Stimulated activated CD4-positive, alpha-beta T cell treated with anti-CD3 and anti-CD28 coated beads, Interleukin-4, amount 100 ng/mL, for 24 hours (primary cell): ENCODE measurements around the gene IMPA2.
"Not testable (repeated sequence)": the region's sequence is repeated elsewhere in the genome, so short reads cannot be mapped to it uniquely, and the experiment has no call there.

Source experiments
- DNase-seq: peaks from one replicate; pipeline ENCODE4 v3.0.0-alpha.2; 2020

IMPA2 gene

DNA sequence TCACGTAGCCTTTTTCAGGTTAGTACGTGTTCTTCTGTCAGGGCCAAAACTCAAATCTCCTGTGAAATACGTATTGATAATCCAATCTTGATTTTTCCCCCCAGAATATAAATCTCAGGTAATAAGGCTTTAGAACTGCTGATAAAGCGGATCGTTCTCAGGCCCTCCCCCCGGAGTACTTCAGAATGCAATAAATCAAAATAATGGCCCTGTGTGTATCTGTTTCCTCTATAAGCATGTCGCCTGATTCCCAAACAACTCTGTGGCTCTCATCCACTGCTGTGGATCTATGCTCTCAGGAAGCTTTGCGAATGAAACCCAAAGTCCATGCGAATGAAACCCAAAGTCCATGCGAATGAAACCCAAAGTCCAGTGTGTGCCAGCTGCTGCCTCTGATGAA lies 49.4 kb downstream of the IMPA2 start:
- DNase-seq: no peak

DNA sequence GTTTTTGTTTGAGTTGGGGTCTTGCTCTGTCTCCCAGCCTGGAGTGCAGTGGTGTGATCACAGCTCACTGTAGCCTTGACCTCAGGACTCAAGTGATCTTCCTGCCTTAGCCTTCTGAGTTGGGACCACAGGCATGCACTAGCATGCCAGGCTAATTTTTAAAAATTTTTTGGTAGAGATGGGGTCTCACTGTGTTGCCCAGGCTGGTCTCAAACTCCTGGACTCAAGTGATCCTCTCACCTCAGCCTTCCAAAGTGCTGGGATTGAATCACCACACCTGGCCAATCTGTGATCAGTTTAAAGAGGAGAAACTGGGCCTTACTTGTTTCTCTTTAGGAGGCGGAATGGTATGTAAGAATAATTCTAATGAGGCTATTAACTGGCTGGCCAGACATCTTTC lies 49.9 kb downstream of the IMPA2 start:
- no peak for DNase-seq

GRCh38 chr18:12031846-12032245 lies 50.5 kb downstream of the IMPA2 start:
- DNase-seq: no peak

GRCh38 chr18:12032786-12033642 lies 51.7 kb downstream of the IMPA2 start:
- no peak for DNase-seq

- DNase-seq: no peak
Measured at GRCh38 chr18:12033643-12034025, 52.3 kb downstream of the IMPA2 start.

DNA sequence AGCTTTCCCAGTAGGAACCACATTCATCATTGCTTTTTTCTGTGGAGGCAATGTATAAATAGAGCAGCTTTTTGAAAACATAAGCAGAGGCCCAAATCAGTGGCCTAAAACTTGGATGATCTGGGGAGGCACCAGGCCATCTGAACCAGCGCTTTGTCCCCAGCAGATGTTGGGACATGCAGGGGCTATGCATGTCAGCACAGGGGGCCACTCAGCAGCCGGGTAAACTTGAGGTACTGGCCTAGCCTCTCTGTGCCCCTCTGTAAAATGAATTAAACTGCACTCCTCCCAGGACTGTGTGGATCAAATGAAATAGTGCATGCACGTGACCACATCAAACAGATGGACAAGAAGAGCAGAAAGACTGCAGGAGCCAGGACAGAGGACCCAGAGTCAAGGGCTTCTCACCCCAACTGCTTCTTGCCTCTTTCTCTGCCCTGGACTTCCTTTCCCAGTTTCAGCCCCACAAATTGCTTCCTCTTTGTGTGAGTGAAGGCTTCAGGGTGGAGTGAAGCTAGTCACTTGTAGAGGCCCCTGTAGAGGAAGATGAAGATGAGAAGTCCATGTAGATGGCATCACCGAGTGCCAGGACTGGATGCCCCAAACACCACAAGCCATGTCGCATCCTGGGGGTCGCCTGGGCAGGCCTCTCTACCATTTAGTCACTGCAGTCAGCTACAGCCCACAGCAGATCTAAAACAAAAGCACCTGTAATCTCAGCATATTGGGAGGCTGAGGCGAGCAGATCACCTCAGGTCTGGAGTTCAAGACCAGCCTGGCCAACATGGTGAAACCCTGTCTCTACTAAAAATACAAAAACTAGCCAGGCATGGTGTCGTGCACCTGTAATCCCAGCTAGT lies 53.2 kb downstream of the IMPA2 start:
- no peak for DNase-seq

GRCh38 chr18:12035481-12035880 lies 54.2 kb downstream of the IMPA2 start:
- DNase-seq: no peak

DNA sequence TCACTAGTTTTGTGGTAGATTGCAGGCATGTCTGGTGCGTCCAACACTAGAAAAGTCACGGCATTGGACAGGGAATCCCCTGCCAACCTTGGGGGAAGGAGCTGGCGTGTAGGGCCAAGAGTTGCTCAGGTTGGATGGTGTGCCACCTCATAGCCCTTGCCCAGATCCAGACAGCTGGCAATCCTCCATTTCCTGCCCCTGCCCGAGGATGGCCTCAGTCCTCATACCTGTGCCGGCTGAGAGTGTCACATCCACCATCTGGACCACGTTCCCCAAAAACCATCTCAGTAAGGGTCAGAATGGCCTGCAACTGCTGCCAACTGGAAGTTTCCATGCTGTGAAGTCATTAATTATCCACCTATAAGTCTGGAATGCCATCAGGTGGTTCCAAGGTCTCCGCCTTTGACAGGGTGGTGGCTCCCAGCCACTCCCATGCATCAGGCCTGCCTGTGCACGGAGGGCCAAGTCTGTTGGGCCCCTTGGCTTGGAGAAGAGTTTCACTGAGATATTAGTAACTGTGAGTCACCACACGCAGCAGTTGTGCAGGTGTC lies 55.0 kb downstream of the IMPA2 start:
- DNase-seq: no peak

DNA sequence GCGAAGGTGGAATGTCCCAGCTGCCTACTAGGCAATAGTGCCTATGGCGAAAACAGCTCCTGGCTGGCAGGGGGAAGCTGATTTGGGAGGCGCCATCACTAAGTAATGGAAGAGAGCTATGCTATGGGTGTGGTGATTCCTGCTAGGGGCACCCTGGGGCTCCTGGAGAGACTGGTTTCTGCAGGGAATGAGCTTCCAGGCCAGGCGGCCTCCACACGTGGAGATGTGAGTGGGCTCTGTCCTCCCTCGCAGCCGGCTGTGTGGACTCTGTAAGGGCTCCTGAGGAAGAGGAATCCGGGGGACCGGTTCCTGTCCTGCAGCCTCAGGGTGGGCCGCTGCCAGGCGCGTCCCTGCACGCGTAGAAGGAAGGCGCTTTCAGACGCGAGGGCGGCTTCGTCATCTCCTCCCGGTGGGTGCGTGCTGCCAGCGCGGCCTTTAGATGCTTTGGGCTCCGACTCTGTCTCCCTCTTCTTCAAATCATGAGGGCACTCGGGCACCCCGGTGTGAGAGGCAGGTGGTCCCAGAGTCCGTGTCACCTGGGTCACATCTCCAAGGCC lies 56.9 kb downstream of the IMPA2 start:
- peak; percentile 32 for DNase-seq

DNA sequence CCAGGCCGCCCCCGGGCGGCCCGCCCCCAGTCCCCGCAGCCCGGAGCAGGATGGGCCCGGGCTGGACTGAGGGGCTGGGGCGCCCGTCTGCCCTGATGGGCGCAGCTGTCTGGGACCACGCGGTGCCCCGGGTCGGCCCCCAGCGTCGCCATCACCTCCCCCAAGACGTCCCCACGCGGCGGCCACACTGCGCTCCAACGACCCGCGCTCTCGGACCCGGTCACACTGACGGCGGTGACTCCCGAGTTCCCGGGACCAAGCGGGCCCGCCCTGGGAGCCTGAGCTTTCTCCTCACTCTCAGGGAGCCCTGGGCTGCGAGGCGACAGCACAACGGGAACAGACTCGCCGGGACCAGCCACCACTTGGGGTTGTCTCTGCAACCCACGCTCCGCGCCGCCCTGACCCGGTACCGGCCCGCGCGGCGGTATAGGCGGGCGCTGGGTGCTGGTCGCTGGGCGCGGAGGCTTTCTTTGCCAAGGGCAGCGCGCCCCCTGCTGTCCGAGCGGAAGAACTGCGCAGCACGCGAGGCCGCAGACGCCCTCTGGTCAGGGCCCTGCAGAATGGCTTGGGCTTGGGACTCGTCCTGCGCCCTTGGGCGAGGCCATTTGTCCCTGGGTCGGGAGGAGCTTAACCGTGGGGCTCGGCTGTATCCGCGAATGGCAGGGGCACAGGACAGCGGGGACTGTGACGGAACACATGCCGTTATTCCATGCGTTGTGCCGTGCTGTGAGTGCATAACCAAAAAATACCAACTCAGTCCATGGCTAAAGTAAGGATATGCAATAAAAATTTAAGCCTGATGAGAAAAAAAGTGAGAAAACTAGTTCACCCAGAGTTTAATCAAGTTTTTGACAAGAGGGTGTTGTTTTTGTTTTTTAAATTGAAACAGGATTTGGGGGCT lies 57.6 kb downstream of the IMPA2 start:
- peak; percentile 75 for DNase-seq

DNA sequence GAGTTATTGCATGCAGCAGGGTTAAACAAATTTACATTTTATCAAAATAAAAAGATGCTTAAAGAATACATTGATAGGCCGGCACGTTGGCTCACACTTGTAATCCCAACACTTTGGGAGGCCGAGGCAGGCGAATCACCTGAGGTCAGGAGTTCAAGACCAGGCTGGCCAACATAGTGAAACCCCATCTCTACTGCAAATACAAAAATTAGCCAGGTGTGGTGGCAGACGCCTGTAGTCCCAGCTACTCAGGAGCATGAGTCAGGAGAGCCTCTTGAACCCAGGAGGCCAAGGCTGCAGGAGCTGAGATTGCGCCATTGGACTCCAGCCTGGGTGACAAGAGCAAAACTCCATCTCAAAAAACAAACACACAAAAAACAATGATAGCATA lies 58.2 kb downstream of the IMPA2 start:
- not testable (repeated sequence) for DNase-seq

DNA sequence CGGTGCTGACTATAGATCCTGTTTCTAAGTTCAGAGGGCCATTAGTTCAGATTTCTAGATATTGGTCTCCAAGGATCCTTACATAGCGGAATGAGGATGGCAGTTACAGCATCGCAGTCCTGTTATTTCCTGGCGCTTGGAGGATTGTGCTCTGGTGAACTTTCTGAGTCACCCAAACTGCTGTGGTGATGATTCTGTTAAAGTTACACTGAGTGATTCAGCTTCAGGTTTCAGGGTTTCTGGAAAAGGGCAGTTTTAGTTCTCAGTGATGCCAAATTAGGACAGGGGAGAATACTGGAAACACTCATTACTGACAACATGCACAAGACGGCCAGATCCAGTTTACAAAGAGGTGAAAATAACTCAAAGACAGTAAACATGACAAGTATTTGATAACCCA lies 60.3 kb downstream of the IMPA2 start:
- no peak for DNase-seq

DNA sequence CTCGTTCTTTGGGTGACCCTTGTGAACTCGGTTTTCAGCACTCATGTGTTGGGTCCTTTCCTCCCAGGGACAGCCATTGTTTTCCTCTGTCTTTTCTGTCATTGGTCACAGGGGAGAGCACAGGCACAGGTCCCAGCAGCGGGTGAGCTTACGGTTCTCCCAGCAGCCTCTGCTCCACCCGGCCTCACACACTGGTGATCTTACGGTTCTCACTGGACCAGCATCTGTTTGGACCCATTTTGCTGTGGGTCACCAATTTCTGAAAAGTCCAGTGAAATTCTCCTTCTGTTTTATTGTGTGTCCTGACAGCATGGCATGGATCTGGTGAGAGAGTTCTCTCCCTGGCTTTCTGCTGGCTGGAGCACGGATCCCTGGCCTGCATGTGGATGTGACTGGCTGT lies 62.5 kb downstream of the IMPA2 start:
- DNase-seq: no peak

- no peak for DNase-seq
Measured at GRCh38 chr18:12044591-12044990, 63.3 kb downstream of the IMPA2 start.

- no peak for DNase-seq
Measured at GRCh38 chr18:12046046-12046750, 64.9 kb downstream of the IMPA2 start.

GRCh38 chr18:12046751-12047335 lies 65.5 kb downstream of the IMPA2 start:
- no peak for DNase-seq

DNA sequence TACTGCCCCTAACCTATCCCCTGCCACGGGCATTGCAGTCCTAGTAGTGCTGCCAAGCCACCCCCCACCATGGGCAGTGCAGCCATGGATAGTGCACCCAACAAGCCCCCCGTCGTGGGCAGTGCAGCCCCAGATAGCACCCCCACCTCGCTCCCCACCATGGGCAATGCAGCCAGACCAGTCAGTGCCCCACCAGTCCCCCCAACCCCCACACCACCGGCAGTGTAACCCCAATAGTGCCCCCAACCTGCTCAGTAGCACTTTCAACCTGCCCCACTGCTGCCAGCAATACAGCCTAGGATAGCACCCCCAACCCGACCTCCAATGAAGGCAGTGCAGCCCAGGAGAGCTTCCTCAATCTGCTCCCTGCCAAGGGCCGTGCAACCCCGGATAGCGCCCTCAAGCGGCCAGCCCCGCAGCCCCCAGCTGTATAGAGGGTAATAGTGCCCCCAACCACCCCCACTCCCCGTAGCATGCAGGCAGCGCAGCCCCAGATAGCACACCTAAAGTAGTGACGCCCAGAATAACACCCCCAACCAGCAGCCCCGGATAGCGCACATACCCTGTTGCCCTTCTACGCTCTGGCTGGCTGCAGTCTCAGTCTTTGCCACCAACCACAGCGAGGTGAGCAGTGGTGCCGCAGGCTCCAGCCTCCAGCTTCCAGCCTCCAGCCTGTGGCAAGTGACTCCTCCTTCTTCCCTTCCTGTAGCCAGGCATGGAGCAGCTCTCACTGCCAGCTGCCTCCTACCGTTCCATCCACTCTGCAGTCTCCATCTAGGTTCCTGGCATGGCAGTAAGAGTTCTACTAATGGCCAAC lies 66.9 kb downstream of the IMPA2 start:
- DNase-seq: no peak

DNA sequence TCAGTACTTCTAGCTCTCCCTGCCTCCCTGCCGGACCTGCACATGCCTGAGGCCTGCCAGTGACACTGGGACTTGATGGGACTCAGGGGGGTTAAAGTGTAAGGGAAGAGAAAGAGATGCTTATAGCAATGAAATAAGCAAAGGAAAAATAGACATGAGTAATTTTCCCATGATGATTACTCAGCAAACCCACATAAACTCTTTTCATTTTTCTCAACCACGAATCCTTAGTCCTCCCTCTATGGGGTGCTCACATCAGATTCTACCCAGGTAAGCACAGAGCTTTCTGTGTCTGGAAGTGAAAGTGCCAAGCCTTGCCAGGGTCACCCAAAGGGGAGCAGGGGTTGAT lies 67.5 kb downstream of the IMPA2 start:
- no peak for DNase-seq

DNA sequence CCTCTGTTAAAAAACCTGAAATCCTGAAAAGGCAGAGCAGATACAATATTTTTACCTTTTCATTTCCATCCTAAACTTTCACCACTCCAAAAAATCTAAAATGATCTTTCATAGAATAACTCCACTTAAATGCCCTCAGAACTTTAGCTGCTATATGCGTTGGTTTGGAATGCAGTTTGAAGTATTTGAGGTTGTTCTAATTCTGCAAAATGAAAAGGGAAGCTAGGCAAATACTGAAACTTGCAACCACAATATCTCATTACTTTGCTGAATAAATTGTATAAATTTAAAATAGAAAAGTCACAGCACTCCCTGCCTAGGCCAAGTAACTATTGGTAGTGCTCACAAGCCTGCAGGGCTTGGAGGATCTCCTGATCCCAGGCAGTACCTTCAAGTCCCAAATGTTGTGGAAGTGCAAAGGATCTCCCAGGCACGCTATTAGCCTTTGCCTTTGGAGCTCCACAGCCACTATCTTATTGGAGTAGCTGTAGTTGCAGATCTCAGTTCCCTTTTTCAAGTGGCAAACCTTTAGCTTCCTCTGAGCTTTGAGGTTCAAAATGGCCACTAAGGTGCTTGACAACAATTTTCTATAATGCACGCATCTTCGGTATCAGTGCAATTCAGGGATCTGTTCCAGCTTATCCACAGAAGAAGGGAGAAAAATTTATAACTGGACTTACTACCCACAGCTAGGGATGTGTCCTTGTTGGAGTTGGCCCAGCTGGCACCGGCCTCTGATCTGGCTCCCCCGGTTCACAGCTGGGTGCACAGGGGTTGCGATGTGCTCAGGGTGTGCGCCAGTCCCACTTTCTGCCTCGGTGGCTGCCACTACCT lies 68.9 kb downstream of the IMPA2 start:
- DNase-seq: no peak

- DNase-seq: no peak
Measured at GRCh38 chr18:12052866-12053265, 71.6 kb downstream of the IMPA2 start.
